HEK293 (cell line): ENCODE results near the gene GLRX5.
A peak's percentile ranks its signal among the peaks of the same experiment; 100 is the strongest.
"Not testable (repeated sequence)": the region's sequence is repeated elsewhere in the genome, so short reads cannot be mapped to it uniquely, and the experiment has no call there.

ENCODE experiments used
- CTCF ChIA-PET: fragments of 350-600 bp; formaldehyde crosslinking; extraction: SDS; loops from one replicate; lab custom pipeline; 2021; ENCODE audit warnings: antibody characterized with exemption; lab: Yijun Ruan, JAX
- POLR2A ChIA-PET: fragments of 300-600 bp; formaldehyde crosslinking; extraction: SDS; loops from one replicate; lab custom pipeline; 2020; ENCODE audit warnings: antibody characterized with exemption, inconsistent platforms; lab: Yijun Ruan, JAX
- H3K27ac ChIP-seq: fragments of 200-500 bp; sonication (Bioruptor generic); 2 replicates; pipeline ENCODE4 v1.5.1; 2014; ENCODE audit warnings: low read depth, low read length, control low read depth, inconsistent platforms; ENCODE audit errors: extremely low read depth
- H3K36me3 ChIP-seq, 2 experiments: fragments of 200-500 bp in 1 of 2; sonication (Bioruptor generic) in 1 of 2; 1 replicate in 1 of 2; 2 replicates in 1 of 2; pipeline ENCODE4 v1.5.1; 2014 to 2017; ENCODE audit warnings: inconsistent platforms in 2 of 2, low read length in 2 of 2; ENCODE audit not compliant: control insufficient read depth in 2 of 2, insufficient read depth in 1 of 2
- H3K4me1 ChIP-seq: fragments of 200-500 bp; sonication (Bioruptor generic); 2 replicates; pipeline ENCODE4 v1.5.1; 2014; ENCODE audit warnings: mild to moderate bottlenecking, low read length, inconsistent platforms; ENCODE audit not compliant: control insufficient read depth, insufficient read depth
- H3K4me3 ChIP-seq: 2 replicates; pipeline ENCODE4 v1.5.1; 2011; ENCODE audit warnings: low read depth, mild to moderate bottlenecking, control low read depth, low read length, moderate library complexity
- H3K9me3 ChIP-seq: fragments of 200-500 bp; sonication (Bioruptor generic); 2 replicates; pipeline ENCODE4 v1.5.1; 2014; ENCODE audit warnings: low read depth, low read length, inconsistent platforms; ENCODE audit not compliant: control insufficient read depth, insufficient read depth
- ZNF146 ChIP-seq: fragments of 450-650 bp; formaldehyde crosslinking; IDR thresholded peaks from 2 replicates; pipeline ENCODE4 v1.5.1; 2016; ENCODE audit warnings: missing biosample characterization, missing genetic modification characterization

The GLRX5 gene

DNA sequence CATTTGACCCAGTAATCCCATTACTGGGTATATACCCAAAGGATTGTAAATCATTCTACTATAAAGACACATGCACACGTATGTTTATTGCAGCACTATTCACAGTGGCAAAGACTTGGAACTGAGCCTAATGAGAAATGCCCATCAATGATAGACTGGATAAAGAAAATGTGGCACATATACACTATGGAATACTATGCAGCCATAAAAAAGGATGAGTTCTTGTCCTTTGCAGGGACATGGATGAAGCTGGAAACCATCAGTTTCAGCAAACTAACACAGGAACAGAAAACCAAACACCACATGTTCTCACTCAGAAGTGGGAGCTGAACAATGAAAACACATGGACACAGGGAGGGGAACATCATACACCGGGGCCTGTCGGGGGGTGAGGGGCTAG lies 56.3 kb downstream of the GLRX5 start:
- H3K36me3 ChIP-seq, H3K4me3 ChIP-seq, POLR2A ChIA-PET, H3K9me3 ChIP-seq, H3K4me1 ChIP-seq, H3K27ac ChIP-seq: not testable (repeated sequence)
- peak; percentile 90 for TF ChIP-seq ZNF146 (tag by site-specific recombination)
- CTCF ChIA-PET, result interaction anchor here (0.6 kb wide), 2 partner anchors 12 to 695 kb away, joined by 3 to 4 read pairs; no protein-coding TSS in a partner anchor
